ENCODE results near the gene CACNA1S.

The CACNA1S gene

GRCh38 chr1:201059871-201060555 is 52.2 kb downstream of the CACNA1S start:
- no peak for DNase-seq

GRCh38 chr1:201059401-201059800 is 52.8 kb downstream of the CACNA1S start:
- DNase-seq, result no peak

DNA sequence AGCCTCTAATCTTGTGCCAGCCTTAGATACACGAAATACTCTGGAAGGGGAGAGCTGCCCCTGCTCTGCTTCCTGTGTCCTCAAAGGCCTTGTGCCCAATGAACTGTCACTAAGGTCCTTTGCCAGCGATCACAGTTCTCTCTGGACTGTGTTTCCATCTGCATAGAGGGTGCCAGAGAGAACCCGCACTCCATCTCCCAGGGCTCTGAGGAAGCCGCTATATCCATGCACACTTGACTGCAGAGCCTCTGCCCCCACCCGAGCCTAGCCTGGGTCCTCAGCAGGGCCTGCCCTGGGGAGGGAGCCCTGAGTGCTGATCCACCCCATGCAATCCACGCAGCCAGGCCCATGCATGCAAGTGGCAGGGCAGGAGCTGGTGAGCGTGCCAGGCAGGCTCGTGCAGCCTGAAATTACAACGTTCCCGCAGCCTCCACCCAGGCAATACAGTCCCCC is 58.1 kb downstream of the CACNA1S start:
- no peak for DNase-seq

DNA sequence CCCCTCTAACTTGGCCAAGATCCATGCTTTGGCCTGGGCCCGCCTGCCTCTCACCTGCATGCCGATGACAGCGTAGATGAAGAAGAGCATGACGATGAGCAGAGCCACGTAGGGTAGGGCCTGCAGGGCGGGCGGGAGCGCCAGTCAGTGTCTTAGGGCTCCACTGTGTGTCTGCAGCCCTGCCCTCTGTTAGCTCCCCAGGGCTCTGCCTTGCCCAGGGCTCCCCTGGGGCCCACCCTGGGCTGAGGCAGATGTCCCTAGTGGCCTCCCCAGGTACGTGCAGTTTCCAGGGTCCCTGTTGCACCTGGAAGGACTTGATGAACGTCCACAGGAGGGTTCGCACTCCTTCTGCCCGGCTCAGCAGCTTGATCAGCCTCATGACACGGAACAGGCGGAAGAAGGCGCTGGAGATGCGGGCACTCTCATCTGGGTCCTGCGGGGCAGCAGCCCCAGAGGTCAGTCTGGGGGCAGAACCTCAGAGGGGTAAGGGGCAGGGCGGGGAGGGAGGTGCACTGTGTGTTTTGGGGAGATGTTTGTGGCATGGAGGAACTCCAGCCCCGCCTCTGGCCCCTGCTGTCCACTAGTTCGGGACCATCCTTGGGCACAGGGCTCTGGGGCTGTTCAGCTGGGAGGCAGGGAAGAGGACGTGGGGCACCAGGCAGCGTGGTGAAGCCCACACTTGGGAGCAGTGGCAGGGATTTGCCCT is 58.9 kb downstream of the CACNA1S start:
- no peak for DNase-seq

DNA sequence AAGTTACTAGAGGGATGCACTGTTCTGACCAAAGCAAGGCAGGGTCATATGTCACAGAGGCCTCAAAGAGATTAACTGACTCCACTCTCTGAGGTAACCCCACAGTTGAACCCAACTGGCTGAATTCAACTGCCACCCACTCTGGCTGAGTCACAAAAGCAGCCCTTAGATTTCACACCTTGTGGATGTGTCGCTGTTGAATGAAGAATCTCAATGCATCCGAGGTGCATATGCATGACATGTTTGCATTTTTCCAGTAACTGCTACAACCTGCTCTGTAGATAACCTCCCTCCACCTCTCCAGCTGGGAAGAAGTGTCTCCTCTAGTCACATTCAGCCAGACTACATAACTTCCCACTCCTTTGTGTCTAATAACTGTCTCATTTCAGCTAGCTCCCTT is 60.8 kb downstream of the CACNA1S start:
- no peak for DNase-seq

DNA sequence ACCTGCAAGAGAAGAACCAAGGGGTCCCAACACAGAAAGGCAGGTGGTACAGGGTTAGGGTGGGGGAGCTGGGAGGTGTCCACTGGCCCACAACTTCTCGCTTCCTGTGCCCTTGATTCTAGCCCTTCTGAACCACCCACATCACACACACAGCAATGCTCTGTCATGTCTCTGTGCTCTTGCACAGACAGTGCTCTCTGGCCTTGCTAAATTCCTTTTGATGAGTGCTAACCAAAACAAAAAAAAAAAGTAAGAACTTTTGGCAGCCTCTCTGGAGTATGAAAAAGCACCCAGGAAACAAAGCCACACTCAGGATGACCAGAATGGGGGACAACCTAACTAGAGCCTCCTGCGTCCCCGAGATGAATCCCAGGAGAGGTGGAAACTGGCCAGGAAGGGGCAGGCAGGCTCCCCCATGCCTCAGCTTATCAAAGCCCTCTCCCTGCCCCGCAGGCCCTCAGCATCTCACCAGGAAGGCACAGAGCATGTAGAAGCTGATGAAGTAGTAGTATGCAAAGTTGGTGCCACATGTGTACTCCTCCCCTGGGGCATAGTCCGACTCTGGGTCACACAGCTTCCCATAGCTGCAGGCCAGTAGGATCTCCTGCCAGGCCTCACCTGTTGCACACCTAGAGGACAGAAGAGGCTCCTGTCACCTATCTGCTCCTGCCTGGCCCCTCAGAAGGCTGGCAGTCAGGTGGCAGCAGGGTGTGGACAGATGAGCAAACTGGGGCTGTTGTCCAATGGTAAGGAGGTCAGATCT is 61.5 kb downstream of the CACNA1S start:
- no peak for DNase-seq

DNA sequence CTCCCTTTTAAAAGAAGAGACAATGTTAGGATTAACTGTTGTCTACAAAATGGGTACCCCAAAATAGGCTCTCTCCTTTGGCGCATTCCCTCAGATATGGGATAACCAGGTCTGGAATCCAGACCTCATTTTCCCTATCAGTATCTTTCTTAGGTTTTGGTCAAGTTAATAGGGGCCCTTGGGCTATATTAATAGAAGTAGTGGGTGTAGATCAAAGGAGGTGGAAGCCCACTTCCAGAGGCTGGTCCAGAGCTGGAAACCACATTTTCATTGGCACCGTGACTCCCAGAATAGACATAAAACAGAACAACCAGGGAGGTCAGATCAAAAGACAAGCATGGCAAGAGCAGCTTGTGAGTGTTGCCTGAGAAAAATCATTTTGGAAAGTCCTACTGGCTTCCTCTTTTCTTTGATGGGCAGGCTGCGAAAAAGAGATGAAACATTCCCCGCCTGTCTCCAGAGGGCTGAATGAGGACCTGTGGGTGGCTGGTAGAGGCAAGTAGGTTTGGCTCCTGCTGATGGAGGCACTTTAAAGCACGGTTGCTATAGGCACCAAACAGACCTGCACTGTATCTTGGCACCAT is 62.9 kb downstream of the CACNA1S start:
- no peak for DNase-seq

- DNase-seq, result no peak
These were observed 63.7 kb downstream of the CACNA1S start for GRCh38 chr1:201048521-201048920.

DNA sequence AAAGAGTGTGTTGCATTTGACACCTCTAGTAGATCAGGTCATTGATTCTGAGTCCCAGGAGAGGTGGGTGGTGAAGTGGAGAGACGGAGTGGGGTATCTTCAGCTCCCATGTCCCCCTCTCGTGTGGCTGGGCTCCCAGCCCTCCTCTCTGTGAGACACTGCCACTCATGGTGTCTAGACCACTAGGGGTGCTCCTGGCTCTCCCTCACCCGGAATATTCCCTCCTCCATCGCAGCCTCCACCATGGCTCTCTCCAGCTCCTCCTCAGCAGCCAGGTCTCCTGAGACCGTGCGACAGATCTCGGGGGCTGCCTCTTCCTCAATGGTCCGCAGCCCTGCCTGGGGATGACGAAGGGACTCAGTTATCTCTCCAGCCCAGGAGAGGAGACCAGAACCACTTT is 68.1 kb downstream of the CACNA1S start:
- no peak for DNase-seq

DNA sequence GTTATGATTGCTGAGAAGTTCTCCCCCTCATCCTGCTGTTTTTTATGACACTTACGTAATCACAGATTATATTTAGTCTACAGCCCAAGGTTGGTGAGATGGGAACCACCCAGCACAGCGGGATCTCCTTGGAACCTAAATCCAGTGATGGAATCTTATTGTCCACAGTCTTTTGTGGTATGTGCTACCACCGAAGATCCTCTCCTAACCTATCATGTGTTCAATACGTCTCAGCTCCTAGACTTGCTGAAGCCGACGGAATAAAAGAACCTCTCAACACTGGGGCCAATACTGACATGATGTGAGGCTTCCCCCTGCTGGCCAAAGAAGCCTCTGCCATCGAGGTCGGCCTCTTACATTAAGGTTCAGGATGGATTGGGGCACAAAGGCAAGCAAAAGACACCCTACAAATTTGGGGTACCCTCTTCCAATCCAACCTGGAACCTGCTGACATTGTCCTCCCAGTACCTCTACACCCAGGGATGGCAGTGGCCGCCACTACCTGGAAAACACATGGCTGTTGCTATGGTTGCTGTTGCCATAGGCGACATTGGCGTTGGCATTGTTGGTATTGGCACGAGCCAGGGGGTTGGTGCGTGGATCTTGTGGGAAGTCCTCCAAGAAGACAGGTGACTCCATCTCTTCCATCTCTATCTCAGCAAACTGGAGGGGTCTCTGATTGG is 69.3 kb downstream of the CACNA1S start:
- DNase-seq, result peak; percentile 70

- DNase-seq, result no peak
These were observed 71.2 kb downstream of the CACNA1S start for GRCh38 chr1:201041011-201041410.

- no peak for DNase-seq
These were observed 72.3 kb downstream of the CACNA1S start for GRCh38 chr1:201039876-201040275.

DNA sequence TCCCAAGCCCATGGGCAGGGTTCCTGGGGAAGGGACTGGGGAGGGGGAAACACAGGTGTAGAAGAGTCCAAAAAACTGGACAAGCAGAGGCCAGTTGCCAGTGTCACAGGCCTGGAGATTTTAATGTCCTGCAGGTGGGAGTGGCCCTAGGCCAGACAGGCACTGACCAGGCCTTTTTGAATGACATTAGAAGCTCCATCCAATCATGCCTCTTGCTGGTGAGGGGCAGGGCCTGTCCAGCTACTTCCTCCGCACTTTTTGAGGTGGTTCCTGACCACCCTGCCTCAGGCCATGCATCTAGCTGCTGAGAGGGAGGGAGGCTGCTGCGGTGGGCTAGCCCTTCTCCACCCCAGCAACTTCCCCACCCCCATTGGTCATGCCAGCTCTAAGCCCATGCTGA is 72.8 kb downstream of the CACNA1S start:
- DNase-seq, result no peak

GRCh38 chr1:201038186-201038876 is 73.9 kb downstream of the CACNA1S start:
- no peak for DNase-seq

DNA sequence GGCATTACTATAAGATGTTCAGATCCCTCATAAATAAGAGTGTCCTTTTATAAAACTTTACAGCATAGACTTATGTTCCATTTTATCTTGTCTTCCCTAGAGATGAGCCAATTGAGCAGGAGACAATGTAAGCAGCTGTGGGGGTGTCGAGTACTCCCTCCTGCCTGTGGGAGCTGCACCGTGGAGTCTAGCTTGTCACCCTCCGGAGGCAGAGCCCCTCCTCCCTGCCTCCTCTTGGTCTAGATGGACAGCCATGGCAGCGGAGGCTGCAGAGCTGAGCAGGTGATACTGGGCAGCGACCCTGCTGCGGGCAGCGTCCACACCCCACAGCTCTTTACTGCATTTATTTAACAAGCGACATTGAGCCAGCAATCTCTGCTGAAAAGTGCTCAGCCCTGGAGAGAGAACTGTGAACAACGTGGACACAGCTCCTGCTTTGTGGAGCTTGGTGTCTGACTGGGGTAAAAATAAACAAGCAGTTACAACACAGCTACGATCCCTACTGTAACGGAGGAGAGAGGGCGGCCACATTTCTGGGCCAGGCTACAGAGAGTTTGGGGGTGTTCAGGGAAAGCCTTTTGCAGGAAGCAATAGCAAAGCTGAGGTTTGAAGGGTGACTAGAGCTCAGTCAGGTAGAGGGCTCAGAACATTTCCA is 75.9 kb downstream of the CACNA1S start:
- no peak for DNase-seq

DNA sequence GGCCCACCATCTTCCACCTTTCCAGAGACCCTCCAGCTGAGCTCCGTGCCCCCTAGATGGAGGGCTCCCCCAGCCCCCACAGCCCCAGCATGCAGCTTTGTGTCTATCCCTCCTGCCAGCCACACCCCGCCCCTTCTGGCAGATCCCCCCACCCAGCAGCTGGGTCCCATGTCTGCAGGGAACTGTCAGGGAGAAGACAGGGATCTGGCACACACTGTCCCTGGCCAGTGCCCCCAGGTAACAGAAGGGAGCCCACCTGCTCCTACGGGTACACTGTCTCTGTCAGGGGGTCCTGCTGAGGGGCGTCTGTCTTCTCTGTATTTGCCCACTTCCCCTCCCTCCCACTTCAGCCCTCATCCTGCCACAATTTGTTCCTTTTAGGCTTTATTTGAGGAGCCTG is 77.6 kb downstream of the CACNA1S start:
- DNase-seq, result no peak

- DNase-seq, result no peak
These were observed 79.8 kb downstream of the CACNA1S start for GRCh38 chr1:201032408-201032807.

GRCh38 chr1:201028461-201028889 is 83.8 kb downstream of the CACNA1S start:
- DNase-seq, result no peak

DNA sequence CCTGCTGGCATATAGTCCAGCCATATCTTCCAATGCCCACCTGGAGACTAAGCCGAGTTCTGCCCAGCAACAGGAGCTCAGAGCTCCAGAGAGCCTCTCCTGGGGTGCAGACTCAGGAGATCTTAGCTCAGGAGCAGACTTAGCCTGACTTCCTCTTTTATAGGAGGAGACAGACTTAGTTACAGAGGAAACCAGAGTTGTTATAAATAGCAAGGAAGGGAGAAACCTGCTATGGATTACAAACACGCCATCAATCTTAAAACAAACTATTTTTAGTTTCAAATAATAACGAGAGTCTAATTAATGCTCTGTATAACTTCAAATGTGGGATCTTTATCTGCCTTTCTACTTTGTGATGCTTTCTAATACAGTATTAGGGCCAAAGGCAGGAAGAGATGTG is 85.4 kb downstream of the CACNA1S start:
- DNase-seq, result no peak

- DNase-seq, result no peak
These were observed 86.0 kb downstream of the CACNA1S start for GRCh38 chr1:201026234-201026633.

DNA sequence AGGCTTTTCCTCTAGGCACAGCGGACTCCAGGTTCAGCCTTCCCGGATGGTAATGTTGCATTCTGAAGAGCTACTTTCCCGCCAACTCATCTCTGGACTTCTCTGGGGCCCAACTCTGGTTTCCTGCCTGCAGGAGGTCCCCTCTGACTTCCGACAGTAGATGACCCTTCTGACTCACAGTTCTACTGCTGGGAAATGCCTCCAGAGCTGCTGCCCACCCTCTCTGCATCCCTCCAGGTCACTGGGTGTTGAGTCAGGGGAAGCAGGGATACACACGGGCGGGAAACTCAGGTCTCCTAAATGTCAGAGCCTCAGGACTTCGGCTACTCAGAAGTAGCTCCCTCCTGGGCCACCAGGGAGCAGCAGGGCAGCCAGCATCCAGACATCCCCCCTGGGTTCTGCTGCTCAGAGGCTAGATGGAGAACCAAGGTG is 86.6 kb downstream of the CACNA1S start:
- DNase-seq, result no peak

- DNase-seq, result no peak
These were observed 87.6 kb downstream of the CACNA1S start for GRCh38 chr1:201024625-201024998.

Data from hematopoietic multipotent progenitor cell treated with erythropoietin and hydrocortisone succinate and interleukin-3 and kit ligand, for 8 days (in vitro differentiated cells).